ENCODE measurements around the gene NFYA. TPM values are rescaled to one million over a fixed set of nuclear protein-coding genes. Genes with fewer than 3 reads are reported as not detected.
A peak's percentile ranks its signal among the peaks of the same experiment; 100 is the strongest.

NFYA gene
- total RNA-seq, 1 donor from 2014 or later: 27.8 TPM

DNA sequence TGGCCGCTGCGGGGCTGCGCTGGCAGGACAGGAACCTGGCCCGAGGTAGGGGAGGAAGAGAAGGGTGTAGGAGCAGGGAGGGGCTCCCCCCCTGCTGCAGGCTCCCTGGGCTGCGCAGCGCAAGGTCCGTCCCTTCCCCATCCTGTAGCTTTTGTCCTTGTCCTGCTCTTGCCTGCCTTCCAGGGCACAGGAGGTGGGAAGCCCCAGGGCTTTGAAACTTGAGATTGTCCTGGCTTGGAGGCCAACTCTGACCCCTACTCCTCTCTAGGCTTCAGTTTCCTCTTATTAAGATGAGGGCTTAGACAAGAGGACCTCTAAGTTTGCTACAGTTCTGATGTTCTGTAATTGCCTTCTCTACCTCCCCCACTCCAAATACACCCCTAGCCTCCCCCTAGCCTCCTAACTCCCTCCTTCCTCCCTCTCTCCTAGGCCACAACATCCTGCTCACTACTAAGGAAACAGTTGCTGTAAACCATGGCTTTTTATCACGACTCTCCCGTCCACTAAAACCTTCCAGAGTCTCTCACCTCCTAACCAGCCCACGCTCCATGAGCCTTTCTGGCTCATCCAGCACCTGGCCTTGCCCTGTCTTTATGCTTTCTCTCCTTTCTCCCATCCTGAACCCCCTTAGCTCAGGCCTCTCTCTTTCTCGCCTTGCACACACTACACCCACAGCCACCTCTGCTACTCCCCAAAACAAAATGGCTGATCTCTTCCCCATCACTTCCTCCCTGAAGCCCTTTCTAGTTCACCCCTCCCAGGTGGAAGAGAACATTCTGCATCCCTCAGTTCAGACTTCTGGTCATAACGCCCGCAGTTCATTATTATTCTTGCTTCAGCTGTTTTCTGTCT, 44.0 kb upstream of the NFYA start:
- Mint-ChIP-seq H3K4me3 (ENCODE audit: unreplicated experiment) (peak overlapping the region; percentile 31), H3K36me3 (ENCODE audit: low read depth, unreplicated experiment) (no peaks in the 10 kb centered on the region), H3K27ac (ENCODE audit: unreplicated experiment) (no peak overlapping the region), H3K27me3 (ENCODE audit: low read depth, unreplicated experiment) (peaks cover 19% of the 10 kb centered on the region), H3K9me3 (ENCODE audit: unreplicated experiment) (no peaks in the 10 kb centered on the region), H3K4me1 (ENCODE audit: low read depth, unreplicated experiment) (peaks cover 2% of the 10 kb centered on the region)
- Histone ChIP-seq H3K27me3 (ENCODE audit: insufficient read depth, low read length) (no peaks in the 10 kb centered on the region), H2AFZ (ENCODE audit: low read depth, low read length) (peak overlapping the region; percentile 89), H3K4me1 (ENCODE audit: insufficient read depth, low read length) (peaks cover 8% of the 10 kb centered on the region), H3K36me3 (ENCODE audit: insufficient read depth, low read length) (no peaks in the 10 kb centered on the region), H3K27ac (ENCODE audit: low read depth, low read length) (no peak overlapping the region), H3K79me2 (ENCODE audit: insufficient read depth, low read length) (no peaks in the 10 kb centered on the region), H3K4me2 (ENCODE audit: low read length) (peak overlapping the region; percentile 88), H3K9me3 (ENCODE audit: insufficient read depth, low read depth, low read length) (no peaks in the 10 kb centered on the region), H3K4me3 (ENCODE audit: insufficient read depth, low read depth, low read length) (peak overlapping the region; percentile 52), H4K20me1 (ENCODE audit: insufficient read depth, low read length) (no peaks in the 10 kb centered on the region), H3K9ac (ENCODE audit: low read length) (peak overlapping the region; percentile 51)
- no peak for FAIRE-seq
- no peak for DNase-seq (ENCODE audit: low read depth)
- TF ChIP-seq EZH2 (IDR thresholded peaks at IDR 0.05; ENCODE audit: insufficient read depth, low read length): no peak
- TF ChIP-seq, protein P1, sequence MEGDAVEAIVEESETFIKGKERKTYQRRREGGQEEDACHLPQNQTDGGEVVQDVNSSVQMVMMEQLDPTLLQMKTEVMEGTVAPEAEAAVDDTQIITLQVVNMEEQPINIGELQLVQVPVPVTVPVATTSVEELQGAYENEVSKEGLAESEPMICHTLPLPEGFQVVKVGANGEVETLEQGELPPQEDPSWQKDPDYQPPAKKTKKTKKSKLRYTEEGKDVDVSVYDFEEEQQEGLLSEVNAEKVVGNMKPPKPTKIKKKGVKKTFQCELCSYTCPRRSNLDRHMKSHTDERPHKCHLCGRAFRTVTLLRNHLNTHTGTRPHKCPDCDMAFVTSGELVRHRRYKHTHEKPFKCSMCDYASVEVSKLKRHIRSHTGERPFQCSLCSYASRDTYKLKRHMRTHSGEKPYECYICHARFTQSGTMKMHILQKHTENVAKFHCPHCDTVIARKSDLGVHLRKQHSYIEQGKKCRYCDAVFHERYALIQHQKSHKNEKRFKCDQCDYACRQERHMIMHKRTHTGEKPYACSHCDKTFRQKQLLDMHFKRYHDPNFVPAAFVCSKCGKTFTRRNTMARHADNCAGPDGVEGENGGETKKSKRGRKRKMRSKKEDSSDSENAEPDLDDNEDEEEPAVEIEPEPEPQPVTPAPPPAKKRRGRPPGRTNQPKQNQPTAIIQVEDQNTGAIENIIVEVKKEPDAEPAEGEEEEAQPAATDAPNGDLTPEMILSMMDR (IDR thresholded peaks at IDR 0.05; ENCODE audit: insufficient read depth, low read depth, low read length): no peak

GRCh38 chr6:41032830-41033229, 39.9 kb upstream of the NFYA start:
- Histone ChIP-seq H3K27me3 (ENCODE audit: insufficient read depth, low read length) (peaks cover 2% of the 10 kb centered on the region), H3K36me3 (ENCODE audit: insufficient read depth, low read length) (no peaks in the 10 kb centered on the region), H4K20me1 (ENCODE audit: insufficient read depth, low read length) (no peaks in the 10 kb centered on the region), H3K9me3 (ENCODE audit: insufficient read depth, low read depth, low read length) (no peaks in the 10 kb centered on the region), H3K79me2 (ENCODE audit: insufficient read depth, low read length) (no peaks in the 10 kb centered on the region), H3K27ac (ENCODE audit: low read depth, low read length) (no peak overlapping the region), H3K4me2 (ENCODE audit: low read length) (no peak overlapping the region), H3K4me3 (ENCODE audit: insufficient read depth, low read depth, low read length) (no peak overlapping the region), H3K9ac (ENCODE audit: low read length) (no peak overlapping the region), H3K4me1 (ENCODE audit: insufficient read depth, low read length) (peaks cover under 1% of the 10 kb centered on the region), H2AFZ (ENCODE audit: low read depth, low read length) (no peak overlapping the region)
- H3K27me3 Mint-ChIP-seq (ENCODE audit: low read depth, unreplicated experiment): peaks cover 21% of the 10 kb centered on the region
- no peak overlapping the region for H3K4me3 Mint-ChIP-seq (ENCODE audit: unreplicated experiment)
- peaks cover 8% of the 10 kb centered on the region for H3K4me1 Mint-ChIP-seq (ENCODE audit: low read depth, unreplicated experiment)
- DNase-seq (ENCODE audit: low read depth) (no peak), FAIRE-seq (no peak)
- no peak for TF ChIP-seq EZH2 (IDR thresholded peaks at IDR 0.05; ENCODE audit: insufficient read depth, low read length)
- TF ChIP-seq, protein P1 (IDR thresholded peaks at IDR 0.05; ENCODE audit: insufficient read depth, low read depth, low read length): no peak
- no peaks in the 10 kb centered on the region for H3K9me3 Mint-ChIP-seq (ENCODE audit: unreplicated experiment)
- H3K36me3 Mint-ChIP-seq (ENCODE audit: low read depth, unreplicated experiment): no peaks in the 10 kb centered on the region
- H3K27ac Mint-ChIP-seq (ENCODE audit: unreplicated experiment): no peak overlapping the region

- no peaks in the 10 kb centered on the region for H3K36me3 ChIP-seq (ENCODE audit: insufficient read depth, low read length)
- no peaks in the 10 kb centered on the region for H3K9me3 ChIP-seq (ENCODE audit: insufficient read depth, low read depth, low read length)
- H3K4me3 Mint-ChIP-seq (ENCODE audit: unreplicated experiment): no peak overlapping the region
- no peak overlapping the region for H3K4me3 ChIP-seq (ENCODE audit: insufficient read depth, low read depth, low read length)
- H3K36me3 Mint-ChIP-seq (ENCODE audit: low read depth, unreplicated experiment): no peaks in the 10 kb centered on the region
- peaks cover 8% of the 10 kb centered on the region for H3K4me1 Mint-ChIP-seq (ENCODE audit: low read depth, unreplicated experiment)
- no peak overlapping the region for H2AFZ ChIP-seq (ENCODE audit: low read depth, low read length)
- no peaks in the 10 kb centered on the region for H4K20me1 ChIP-seq (ENCODE audit: insufficient read depth, low read length)
- H3K27ac Mint-ChIP-seq (ENCODE audit: unreplicated experiment): no peak overlapping the region
- TF ChIP-seq EZH2 (IDR thresholded peaks at IDR 0.05; ENCODE audit: insufficient read depth, low read length): no peak
- TF ChIP-seq, protein P1 (IDR thresholded peaks at IDR 0.05; ENCODE audit: insufficient read depth, low read depth, low read length): no peak
- no peaks in the 10 kb centered on the region for H3K4me1 ChIP-seq (ENCODE audit: insufficient read depth, low read length)
- H3K27me3 ChIP-seq (ENCODE audit: insufficient read depth, low read length): peaks cover 5% of the 10 kb centered on the region
- FAIRE-seq (no peak), DNase-seq (ENCODE audit: low read depth) (no peak)
- H3K9me3 Mint-ChIP-seq (ENCODE audit: unreplicated experiment): no peaks in the 10 kb centered on the region
- H3K4me2 ChIP-seq (ENCODE audit: low read length): no peak overlapping the region
- no peaks in the 10 kb centered on the region for H3K79me2 ChIP-seq (ENCODE audit: insufficient read depth, low read length)
- H3K27ac ChIP-seq (ENCODE audit: low read depth, low read length): no peak overlapping the region
- H3K27me3 Mint-ChIP-seq (ENCODE audit: low read depth, unreplicated experiment): peaks cover 21% of the 10 kb centered on the region
- H3K9ac ChIP-seq (ENCODE audit: low read length): no peak overlapping the region
Observed at GRCh38 chr6:41033776-41034175, 39.0 kb upstream of the NFYA start.

Data from astrocyte (in vitro differentiated cells and primary cell).